ENCODE data around the gene FARP2. TPM values are rescaled to one million over a fixed set of nuclear protein-coding genes. Genes with fewer than 3 reads are reported as not detected.
"Not testable (repeated sequence)": the region's sequence is repeated elsewhere in the genome, so short reads cannot be mapped to it uniquely, and the experiment has no call there.

The FARP2 gene
- total RNA-seq, 2 donors from 2014 or later, result 48.1 to 67.4 TPM

DNA sequence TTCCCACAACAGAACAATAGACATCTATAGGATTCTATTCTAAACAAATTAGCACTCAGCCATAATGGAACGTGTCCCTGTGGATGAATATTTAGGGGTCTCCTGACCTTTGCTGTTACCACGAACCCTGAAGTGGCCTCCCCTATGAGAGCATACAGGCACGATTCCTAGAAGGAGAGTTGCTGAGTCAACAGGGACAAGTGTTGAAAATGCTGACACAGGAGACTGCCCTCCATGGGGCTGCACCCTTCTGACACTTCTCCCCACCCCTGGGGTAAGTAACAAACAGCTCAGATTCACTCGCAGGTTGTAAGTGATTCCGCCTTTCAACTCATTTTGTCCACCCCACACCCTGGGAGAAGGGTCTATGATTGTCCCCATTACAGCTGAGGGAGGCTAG, 166.4 kb downstream of the FARP2 start:
- H3K36me3 ChIP-seq, result no peaks in the 10 kb centered on the region
- no peaks in the 10 kb centered on the region for H3K9me3 ChIP-seq
- H3K27me3 ChIP-seq (replicated peaks; ENCODE audit: insufficient read depth), result no peaks in the 10 kb centered on the region
- DNase-seq (ENCODE audit: low spot score), result no peak
- TF ChIP-seq, protein P1, sequence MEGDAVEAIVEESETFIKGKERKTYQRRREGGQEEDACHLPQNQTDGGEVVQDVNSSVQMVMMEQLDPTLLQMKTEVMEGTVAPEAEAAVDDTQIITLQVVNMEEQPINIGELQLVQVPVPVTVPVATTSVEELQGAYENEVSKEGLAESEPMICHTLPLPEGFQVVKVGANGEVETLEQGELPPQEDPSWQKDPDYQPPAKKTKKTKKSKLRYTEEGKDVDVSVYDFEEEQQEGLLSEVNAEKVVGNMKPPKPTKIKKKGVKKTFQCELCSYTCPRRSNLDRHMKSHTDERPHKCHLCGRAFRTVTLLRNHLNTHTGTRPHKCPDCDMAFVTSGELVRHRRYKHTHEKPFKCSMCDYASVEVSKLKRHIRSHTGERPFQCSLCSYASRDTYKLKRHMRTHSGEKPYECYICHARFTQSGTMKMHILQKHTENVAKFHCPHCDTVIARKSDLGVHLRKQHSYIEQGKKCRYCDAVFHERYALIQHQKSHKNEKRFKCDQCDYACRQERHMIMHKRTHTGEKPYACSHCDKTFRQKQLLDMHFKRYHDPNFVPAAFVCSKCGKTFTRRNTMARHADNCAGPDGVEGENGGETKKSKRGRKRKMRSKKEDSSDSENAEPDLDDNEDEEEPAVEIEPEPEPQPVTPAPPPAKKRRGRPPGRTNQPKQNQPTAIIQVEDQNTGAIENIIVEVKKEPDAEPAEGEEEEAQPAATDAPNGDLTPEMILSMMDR (IDR thresholded peaks at IDR 0.05), result no peak
- H3K4me3 ChIP-seq, result no peak overlapping the region
- no peak for ATAC-seq (ENCODE audit: insufficient number of reproducible peaks, low FRiP score, low read depth)
- no peak overlapping the region for H3K27ac ChIP-seq
- no peaks in the 10 kb centered on the region for H3K4me1 ChIP-seq (ENCODE audit: control insufficient read depth in 1 of 2, low read depth in 2 of 2)

DNA sequence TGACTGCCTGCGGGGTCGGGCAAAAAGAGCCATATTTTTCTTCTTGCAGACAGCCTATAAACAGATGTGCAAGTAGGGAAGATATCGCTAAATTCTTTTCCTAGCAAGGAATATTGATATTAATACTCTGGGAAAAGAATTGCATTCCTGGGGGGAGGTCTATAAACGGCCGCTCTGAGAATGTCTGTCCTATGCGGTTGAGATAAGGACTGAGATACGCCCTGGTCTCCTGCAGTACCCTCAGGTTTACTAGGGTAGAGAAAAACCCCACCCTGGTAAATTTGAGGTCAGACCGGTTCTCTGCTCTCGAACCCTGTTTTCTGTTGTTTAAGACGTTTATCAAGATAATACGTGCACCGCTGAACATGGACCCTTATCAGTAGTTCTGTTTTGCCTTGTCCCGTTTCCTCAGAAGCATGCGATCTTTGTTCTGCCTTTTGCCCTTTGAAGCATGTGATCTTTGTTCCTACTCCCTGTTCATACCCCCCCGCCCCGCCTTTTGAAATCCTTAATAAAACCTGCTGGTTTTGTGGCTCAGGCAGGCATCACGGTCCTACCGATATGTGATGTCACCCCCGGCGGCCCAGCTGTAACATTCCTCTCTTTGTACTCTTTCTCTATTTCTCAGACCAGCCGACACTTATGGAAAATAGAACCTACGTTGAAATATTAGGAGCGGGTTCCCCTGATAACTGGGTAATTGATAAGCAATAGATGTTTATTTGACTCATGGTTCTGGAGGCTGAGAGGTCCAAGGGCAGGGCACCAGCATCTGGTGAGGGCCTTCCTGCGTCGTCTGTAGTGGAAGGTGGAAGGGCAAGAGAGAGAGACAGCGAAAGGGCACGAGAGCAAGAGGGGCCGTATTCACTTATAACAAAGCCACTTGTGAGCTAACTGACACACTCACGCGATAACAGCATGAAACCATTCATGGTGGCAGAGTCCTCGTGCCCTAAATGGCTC, 170.0 kb downstream of the FARP2 start:
- H3K27me3 ChIP-seq (replicated peaks; ENCODE audit: insufficient read depth); ATAC-seq (ENCODE audit: insufficient number of reproducible peaks, low FRiP score, low read depth); H3K9me3 ChIP-seq; DNase-seq (ENCODE audit: low spot score); H3K27ac ChIP-seq; H3K4me1 ChIP-seq (ENCODE audit: control insufficient read depth in 1 of 2, low read depth in 2 of 2); H3K36me3 ChIP-seq; H3K4me3 ChIP-seq: not testable (repeated sequence)

DNA sequence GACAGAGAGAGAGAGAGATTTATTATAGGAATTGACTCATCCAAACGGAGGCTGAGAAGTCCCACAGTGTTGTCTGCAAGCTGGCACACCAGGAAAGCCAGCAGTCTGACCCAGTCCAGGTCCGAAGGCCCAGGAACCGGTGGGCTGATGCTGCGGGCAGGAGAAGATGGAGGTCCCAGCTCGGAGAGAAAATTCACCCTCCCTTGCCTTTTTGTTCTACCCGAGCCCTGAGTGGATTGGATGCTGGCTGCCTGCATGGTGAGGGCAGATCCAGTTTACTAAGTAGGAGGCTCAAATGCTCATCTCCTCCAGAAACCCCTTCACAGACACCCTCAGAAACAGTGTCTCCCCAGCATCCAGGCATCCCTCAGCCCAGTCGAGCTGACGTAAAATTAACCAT, 174.5 kb downstream of the FARP2 start:
- DNase-seq (ENCODE audit: low spot score) (no peak), ATAC-seq (ENCODE audit: insufficient number of reproducible peaks, low FRiP score, low read depth) (no peak)
- Histone ChIP-seq H3K9me3 (no peaks in the 10 kb centered on the region), H3K36me3 (no peaks in the 10 kb centered on the region), H3K27me3 (replicated peaks; ENCODE audit: insufficient read depth) (no peaks in the 10 kb centered on the region), H3K4me1 (ENCODE audit: control insufficient read depth in 1 of 2, low read depth in 2 of 2) (no peaks in the 10 kb centered on the region), H3K27ac (no peak overlapping the region), H3K4me3 (no peak overlapping the region)
- TF ChIP-seq, protein P1 (IDR thresholded peaks at IDR 0.05), result no peak

DNA sequence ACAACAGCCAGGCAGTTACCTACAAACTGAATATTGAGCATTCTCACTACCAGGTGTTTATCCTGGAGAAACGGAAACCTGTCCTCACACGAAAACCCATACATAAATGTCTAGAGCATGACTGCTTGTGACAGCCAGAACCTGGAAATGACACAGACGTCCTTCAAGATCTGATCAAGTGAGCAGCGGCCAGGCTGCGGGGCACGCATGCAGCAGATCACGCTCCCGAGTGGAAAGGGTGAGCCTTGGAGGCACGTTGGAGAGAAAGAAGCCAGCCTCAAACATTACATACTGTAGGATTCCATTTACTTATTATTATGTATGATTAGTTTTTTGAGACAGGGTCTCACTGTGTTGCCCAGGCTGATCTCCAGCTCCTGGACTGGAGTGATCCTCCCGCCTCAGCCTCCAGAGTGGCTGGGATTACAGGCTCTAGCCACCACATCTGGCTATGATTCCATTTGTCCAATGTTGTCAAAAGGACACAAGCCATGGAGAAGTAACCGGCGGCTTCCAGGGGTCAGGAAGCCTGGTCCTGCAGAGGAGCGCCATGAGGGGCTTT, 175.2 kb downstream of the FARP2 start:
- DNase-seq (ENCODE audit: low spot score) (no peak), ATAC-seq (ENCODE audit: insufficient number of reproducible peaks, low FRiP score, low read depth) (no peak)
- no peak overlapping the region for H3K27ac ChIP-seq
- H3K4me3 ChIP-seq, result no peak overlapping the region
- H3K9me3 ChIP-seq, result no peaks in the 10 kb centered on the region
- no peaks in the 10 kb centered on the region for H3K4me1 ChIP-seq (ENCODE audit: control insufficient read depth in 1 of 2, low read depth in 2 of 2)
- no peaks in the 10 kb centered on the region for H3K27me3 ChIP-seq (replicated peaks; ENCODE audit: insufficient read depth)
- TF ChIP-seq, protein P1 (IDR thresholded peaks at IDR 0.05), result no peak
- H3K36me3 ChIP-seq, result no peaks in the 10 kb centered on the region

DNA sequence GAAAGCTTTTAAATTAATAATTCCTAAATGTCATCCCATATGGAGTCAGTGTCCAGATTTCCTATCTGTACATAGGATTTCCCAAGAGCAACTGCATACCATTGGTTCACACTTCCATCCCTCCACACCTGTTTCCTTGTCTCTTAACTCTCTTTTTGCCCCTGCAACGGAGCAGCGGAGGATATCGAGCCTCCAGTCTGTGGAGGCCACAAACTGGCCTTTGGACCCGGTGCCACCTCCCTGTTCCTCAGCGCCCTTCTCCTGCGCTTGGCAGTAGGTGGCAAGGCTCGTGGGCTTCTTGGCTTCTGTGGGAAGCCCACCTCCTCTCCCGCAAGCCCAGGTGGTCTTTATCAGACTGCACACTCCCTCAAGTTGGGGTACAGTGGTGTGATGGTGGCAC, 176.1 kb downstream of the FARP2 start:
- no peak overlapping the region for H3K27ac ChIP-seq
- no peak overlapping the region for H3K4me3 ChIP-seq
- ATAC-seq (ENCODE audit: insufficient number of reproducible peaks, low FRiP score, low read depth), result no peak

More for the DNA sequence above, 176.1 kb downstream of the FARP2 start:
- Histone ChIP-seq H3K4me1 (ENCODE audit: control insufficient read depth in 1 of 2, low read depth in 2 of 2) (no peaks in the 10 kb centered on the region), H3K9me3 (no peaks in the 10 kb centered on the region), H3K27me3 (replicated peaks; ENCODE audit: insufficient read depth) (no peaks in the 10 kb centered on the region), H3K36me3 (no peaks in the 10 kb centered on the region)
- DNase-seq (ENCODE audit: low spot score), result no peak
- TF ChIP-seq, protein P1 (IDR thresholded peaks at IDR 0.05), result no peak
